Vagina (tissue), 2 donors: Measurements from ENCODE around the gene CRLF1.

Experiments used
- POLR2A ChIP-seq, 2 donors: fragments of 450-650 bp; IDR thresholded peaks; one replicate each; pipeline ENCODE4 v1.6.1; 2017; ENCODE audit warnings: antibody characterized with exemption in 2 of 2, mild to moderate bottlenecking in 2 of 2, moderate library complexity in 2 of 2
- POLR2AphosphoS5 ChIP-seq, 2 donors: sonication (generic); formaldehyde crosslinking; IDR thresholded peaks; one replicate each; pipeline ENCODE4 v1.9.0; 2017; ENCODE audit warnings: antibody characterized with exemption in 2 of 2, mild to moderate bottlenecking in 2 of 2, low read depth in 1 of 2; ENCODE audit not compliant: insufficient read depth in 1 of 2
- TF ChIP-seq, protein P1 (sequence below), 3 experiments: fragments of 450-650 bp in 2 of 3; fragments of 200-600 bp in 1 of 3; sonication (generic) in 1 of 3; IDR thresholded peaks; one replicate each; pipeline ENCODE4 v1.5.1; 2017 to 2019; ENCODE audit warnings: antibody characterized with exemption in 3 of 3, mild to moderate bottlenecking in 2 of 3, moderate library complexity in 2 of 3

DNA sequence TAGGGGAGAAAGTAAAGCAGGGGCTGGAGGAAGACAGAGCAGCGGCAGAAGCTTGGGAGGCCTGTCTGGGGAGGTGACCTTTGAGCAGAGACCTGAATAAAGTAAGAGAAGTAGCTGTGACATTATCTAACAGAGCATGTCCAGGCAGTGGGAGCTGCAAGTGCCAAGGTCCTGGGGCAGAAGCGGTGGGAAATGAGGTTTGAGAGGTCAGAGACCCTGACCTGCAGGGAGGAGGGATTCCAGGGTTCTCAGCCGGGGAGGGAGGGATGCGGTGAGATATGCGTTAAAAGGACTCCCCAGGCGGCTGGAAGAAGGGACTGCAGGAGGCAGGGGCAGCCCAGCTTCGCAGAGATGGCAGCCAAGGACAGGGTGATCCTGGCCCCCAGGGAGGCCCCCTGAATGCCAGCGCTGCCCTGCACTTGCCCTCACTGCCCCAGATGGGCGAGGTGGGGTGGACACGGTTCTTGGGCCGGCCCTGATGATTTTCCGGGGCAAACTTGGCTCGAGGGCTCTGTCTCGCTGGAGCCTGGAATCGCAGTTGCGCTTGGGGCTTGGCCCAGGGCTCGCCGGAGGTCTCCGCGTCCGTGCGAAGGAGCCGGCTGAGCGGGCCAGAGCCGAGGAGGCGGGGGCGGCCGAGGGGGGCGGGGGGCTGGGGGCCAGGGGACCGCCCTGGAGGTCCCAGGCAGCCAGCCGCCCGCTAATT is 3.2 kb downstream of the CRLF1 start:
- TF ChIP-seq, protein P1, sequence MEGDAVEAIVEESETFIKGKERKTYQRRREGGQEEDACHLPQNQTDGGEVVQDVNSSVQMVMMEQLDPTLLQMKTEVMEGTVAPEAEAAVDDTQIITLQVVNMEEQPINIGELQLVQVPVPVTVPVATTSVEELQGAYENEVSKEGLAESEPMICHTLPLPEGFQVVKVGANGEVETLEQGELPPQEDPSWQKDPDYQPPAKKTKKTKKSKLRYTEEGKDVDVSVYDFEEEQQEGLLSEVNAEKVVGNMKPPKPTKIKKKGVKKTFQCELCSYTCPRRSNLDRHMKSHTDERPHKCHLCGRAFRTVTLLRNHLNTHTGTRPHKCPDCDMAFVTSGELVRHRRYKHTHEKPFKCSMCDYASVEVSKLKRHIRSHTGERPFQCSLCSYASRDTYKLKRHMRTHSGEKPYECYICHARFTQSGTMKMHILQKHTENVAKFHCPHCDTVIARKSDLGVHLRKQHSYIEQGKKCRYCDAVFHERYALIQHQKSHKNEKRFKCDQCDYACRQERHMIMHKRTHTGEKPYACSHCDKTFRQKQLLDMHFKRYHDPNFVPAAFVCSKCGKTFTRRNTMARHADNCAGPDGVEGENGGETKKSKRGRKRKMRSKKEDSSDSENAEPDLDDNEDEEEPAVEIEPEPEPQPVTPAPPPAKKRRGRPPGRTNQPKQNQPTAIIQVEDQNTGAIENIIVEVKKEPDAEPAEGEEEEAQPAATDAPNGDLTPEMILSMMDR (IDR thresholded peaks at IDR 0.05), result no peak
- no peak for TF ChIP-seq POLR2AphosphoS5 (IDR thresholded peaks at IDR 0.05; ENCODE audit: insufficient read depth in 1 of 2, low read depth in 1 of 2)
- TF ChIP-seq POLR2A (IDR thresholded peaks at IDR 0.05), result no peak
